H1 (cell line): ENCODE measurements around the gene KCTD7.
A peak's percentile ranks its signal among the peaks of the same experiment; 100 is the strongest.

Experiments used
- EZH2 ChIP-seq: fragments of 200-600 bp; sonication (generic); IDR thresholded peaks from 2 replicates; pipeline ENCODE4 v1.7.1; 2012; ENCODE audit warnings: low read depth, mild to moderate bottlenecking, moderate library complexity, low read length, inconsistent platforms; ENCODE audit not compliant: severe bottlenecking
- POLR2A ChIP-seq, 2 experiments: IDR thresholded peaks; 1 replicate in 1 of 2; 2 replicates in 1 of 2; pipeline ENCODE4 v1.6.1; 2011; ENCODE audit warnings: low read depth in 2 of 2, low read length in 2 of 2, mild to moderate bottlenecking in 2 of 2; ENCODE audit errors: control extremely low read depth in 1 of 2
- RBBP5 ChIP-seq: IDR thresholded peaks from 2 replicates; pipeline ENCODE4 v1.7.1; 2012; ENCODE audit warnings: low read depth, mild to moderate bottlenecking, inconsistent platforms, low read length, moderate library complexity, borderline replicate concordance
- SIN3A ChIP-seq, 2 experiments: IDR thresholded peaks in 1 of 2; conservative IDR thresholded peaks in 1 of 2; 2 replicates each; pipeline ENCODE4 v1.6.1; 2011 to 2012; ENCODE audit warnings: low read length in 2 of 2, improper control_type of control experiment in 1 of 2, low read depth in 1 of 2, mild to moderate bottlenecking in 1 of 2
- YY1 ChIP-seq: IDR thresholded peaks from 2 replicates; pipeline ENCODE4 v1.6.1; 2011; ENCODE audit warnings: low read depth, mild to moderate bottlenecking, low read length
- TF ChIP-seq, protein P1 (sequence below): IDR thresholded peaks from 2 replicates; pipeline ENCODE4 v1.6.1; 2012; ENCODE audit warnings: inconsistent platforms
- TF ChIP-seq, protein P2 (sequence below), 3 experiments: IDR thresholded peaks; 1 replicate in 2 of 3; 2 replicates in 1 of 3; pipeline versions ENCODE4 v1.5.1 to v1.6.1; 2011; ENCODE audit warnings: low read length in 3 of 3, mild to moderate bottlenecking in 3 of 3, inconsistent platforms in 2 of 3, low read depth in 1 of 3, moderate library complexity in 1 of 3; ENCODE audit not compliant: insufficient read depth in 1 of 3; ENCODE audit errors: control extremely low read depth in 1 of 3

DNA sequence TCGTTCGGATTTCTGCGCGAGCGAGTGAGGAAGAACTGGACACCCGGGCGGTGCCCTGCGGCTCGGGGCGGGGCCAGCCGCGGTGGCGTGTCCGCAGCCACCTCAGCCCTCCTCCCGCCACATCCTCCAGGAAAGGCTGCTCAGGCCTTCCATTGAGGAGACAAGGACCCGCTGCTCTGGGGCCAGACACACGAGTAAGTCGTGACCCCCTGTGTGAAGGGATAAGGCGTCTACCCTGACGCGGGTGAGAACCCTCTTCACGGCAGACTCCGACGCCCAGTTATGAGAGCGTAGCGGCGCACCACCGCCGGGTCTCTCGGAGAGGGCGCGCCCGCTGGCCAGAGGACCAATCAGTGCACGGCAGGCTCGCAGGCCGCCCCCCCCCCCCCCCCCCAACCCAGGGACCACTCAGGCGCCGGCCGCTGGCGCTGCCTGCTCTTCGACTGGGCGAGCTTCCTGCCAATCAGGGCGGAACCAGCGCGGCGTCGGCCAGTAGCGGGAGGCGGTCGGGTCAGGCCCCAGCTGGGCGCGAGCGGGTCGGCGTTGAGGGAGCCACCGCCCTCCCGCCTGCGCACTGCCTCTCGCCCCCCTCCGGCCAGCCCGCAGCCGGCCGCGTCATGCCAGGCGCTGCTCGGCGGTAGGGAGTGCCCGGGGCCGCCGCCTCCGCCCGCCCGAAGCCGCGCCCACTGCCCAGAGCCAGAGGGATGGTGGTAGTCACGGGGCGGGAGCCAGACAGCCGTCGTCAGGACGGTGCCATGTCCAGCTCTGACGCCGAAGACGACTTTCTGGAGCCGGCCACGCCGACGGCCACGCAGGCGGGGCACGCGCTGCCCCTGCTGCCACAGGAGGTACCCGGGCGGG, at the start of gene KCTD7:
- TF ChIP-seq RBBP5 (peak; percentile 83), POLR2A (IDR thresholded peaks at IDR 0.05; ENCODE audit: control extremely low read depth in 1 of 2, low read depth in 2 of 2, low read length in 2 of 2) (peak; percentile 92 to 93), EZH2 (no peak), SIN3A (conservative IDR thresholded peaks at IDR 0.05 in 1 of 2, IDR thresholded peaks at IDR 0.05 in 1 of 2; ENCODE audit: low read depth in 1 of 2, low read length in 2 of 2) (no peak; a peak in 2 of 4 replicates), YY1 (no peak)
- TF ChIP-seq, protein P1, sequence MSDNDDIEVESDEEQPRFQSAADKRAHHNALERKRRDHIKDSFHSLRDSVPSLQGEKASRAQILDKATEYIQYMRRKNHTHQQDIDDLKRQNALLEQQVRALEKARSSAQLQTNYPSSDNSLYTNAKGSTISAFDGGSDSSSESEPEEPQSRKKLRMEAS: no peak
- TF ChIP-seq, protein P2, sequence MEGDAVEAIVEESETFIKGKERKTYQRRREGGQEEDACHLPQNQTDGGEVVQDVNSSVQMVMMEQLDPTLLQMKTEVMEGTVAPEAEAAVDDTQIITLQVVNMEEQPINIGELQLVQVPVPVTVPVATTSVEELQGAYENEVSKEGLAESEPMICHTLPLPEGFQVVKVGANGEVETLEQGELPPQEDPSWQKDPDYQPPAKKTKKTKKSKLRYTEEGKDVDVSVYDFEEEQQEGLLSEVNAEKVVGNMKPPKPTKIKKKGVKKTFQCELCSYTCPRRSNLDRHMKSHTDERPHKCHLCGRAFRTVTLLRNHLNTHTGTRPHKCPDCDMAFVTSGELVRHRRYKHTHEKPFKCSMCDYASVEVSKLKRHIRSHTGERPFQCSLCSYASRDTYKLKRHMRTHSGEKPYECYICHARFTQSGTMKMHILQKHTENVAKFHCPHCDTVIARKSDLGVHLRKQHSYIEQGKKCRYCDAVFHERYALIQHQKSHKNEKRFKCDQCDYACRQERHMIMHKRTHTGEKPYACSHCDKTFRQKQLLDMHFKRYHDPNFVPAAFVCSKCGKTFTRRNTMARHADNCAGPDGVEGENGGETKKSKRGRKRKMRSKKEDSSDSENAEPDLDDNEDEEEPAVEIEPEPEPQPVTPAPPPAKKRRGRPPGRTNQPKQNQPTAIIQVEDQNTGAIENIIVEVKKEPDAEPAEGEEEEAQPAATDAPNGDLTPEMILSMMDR (IDR thresholded peaks at IDR 0.05; ENCODE audit: control extremely low read depth in 1 of 3, insufficient read depth in 1 of 3, low read depth in 1 of 3, low read length in 3 of 3): peak in 1 of 3 experiments; percentile 7; a peak in 1 of 4 replicates
